Prostate gland (tissue), 2 donors: ENCODE results near the gene TRAP1.

Experiments
- CTCF ChIP-seq, 4 experiments: fragments of 200-600 bp in 2 of 4; fragments of 450-650 bp in 2 of 4; sonication (generic) in 2 of 4; IDR thresholded peaks; 1 replicate in 3 of 4; 2 replicates in 1 of 4; pipeline ENCODE4 v1.5.1; 2016 to 2019; ENCODE audit warnings: antibody characterized with exemption in 4 of 4, mild to moderate bottlenecking in 2 of 4, moderate library complexity in 2 of 4
- POLR2A ChIP-seq: fragments of 450-650 bp; IDR thresholded peaks from one replicate; pipeline ENCODE4 v1.6.1; 2016; ENCODE audit warnings: antibody characterized with exemption, mild to moderate bottlenecking

- peak in 1 of 4 experiments; percentile 24 for TF ChIP-seq CTCF (IDR thresholded peaks at IDR 0.05)
- TF ChIP-seq POLR2A, result peak; percentile 57
These were observed at the start of gene TRAP1 for GRCh38 chr16:3717235-3718018.
